Epithelial cell of esophagus (primary cell): ENCODE measurements around the gene SRGAP3.
A peak's percentile ranks its signal among the peaks of the same experiment; 100 is the strongest.
"Not testable (repeated sequence)": the region's sequence is repeated elsewhere in the genome, so short reads cannot be mapped to it uniquely, and the experiment has no call there.

Source experiments
- DNase-seq: peaks from one replicate; pipeline ENCODE4 v3.0.0; 2010; ENCODE audit warnings: low read depth
- H3K4me3 ChIP-seq: 2 replicates; pipeline ENCODE4 v1.5.1; 2011; ENCODE audit warnings: mild to moderate bottlenecking, low read length, control low read depth
- CTCF ChIP-seq: IDR thresholded peaks from 2 replicates; pipeline ENCODE4 v1.5.1; 2011; ENCODE audit warnings: low read depth, mild to moderate bottlenecking, low read length, control low read depth, inconsistent platforms; ENCODE audit not compliant: insufficient read depth; ENCODE audit errors: missing control alignments

Gene SRGAP3

GRCh38 chr3:9249273-9250192 lies at the start of gene SRGAP3:
Gene SRGAP3, minus strand, starts transcription at chr3:9249646. Its CDS starts 695 bp downstream, at chr3:9248951.
- peak; percentile 96 for DNase-seq
- TF ChIP-seq CTCF: peak; percentile 61
- peak within 1 kb of the TSS; percentile 90 for H3K4me3 ChIP-seq

DNA sequence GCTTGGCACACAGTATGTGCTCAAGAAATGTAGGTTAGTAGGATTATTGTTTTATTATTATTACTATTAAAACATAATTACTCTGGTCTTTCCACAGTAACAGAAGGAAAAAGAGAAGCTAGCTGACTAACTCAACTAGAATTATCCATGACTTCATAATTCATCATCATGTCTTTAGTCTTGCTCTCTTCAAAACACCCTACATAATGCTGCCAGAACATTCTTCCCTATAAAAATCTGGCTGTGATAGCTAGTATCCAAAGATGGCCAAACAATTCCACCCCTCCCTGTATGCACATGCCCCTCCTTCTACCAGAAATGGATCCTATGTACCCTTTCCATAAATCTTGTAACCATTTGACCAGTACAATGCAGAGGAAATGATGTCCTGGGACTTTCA lies 48.8 kb upstream of the SRGAP3 start:
- no peak for TF ChIP-seq CTCF
- no peak overlapping the region for H3K4me3 ChIP-seq
- DNase-seq: peak; percentile 65

DNA sequence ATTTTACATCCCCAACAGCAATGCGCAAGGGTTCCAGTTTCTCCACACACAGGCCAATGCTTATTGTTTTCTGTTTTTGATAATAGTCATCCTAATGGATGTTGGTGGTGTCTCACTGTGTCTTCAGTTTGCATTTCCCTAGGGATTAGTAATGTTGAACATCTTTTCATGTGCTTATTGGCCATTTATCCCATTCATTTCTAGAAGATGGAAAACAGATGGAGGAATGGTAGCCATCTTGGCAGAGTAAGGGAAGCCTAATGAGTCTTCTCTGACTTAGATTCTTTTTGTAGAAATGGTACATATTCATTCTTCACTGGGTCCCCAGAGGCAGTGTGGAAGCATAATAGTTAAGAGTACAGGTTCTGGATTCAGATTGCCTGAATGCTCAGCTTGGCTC lies 46.8 kb upstream of the SRGAP3 start:
- TF ChIP-seq CTCF: no peak
- no peak for DNase-seq
- H3K4me3 ChIP-seq: no peak overlapping the region

- H3K4me3 ChIP-seq: no peak overlapping the region
- no peak for DNase-seq
- no peak for TF ChIP-seq CTCF
Observed at GRCh38 chr3:9295007-9295406, 45.6 kb upstream of the SRGAP3 start.

DNA sequence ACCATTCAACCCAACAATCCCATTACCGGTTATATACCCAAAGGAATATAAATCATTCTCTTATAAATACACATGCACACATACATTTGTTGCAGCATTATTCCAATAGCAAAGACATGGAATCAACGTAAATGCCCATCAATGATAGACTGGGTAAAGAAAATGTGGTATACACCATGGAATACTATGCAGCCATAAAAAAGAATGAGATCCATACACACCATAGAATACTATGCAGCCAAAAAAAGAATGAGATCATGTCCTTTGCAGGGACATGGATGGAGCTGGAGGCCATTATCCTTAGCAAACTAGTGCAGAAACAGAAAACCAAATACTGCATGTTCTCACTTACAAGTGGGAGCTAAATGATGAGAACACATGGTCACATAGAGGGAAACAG lies 44.5 kb upstream of the SRGAP3 start:
- not testable (repeated sequence) for H3K4me3 ChIP-seq

GRCh38 chr3:9293076-9293475 lies 43.6 kb upstream of the SRGAP3 start:
- no peak for TF ChIP-seq CTCF

More for the DNA sequence above, 44.5 kb upstream of the SRGAP3 start:
- not testable (repeated sequence) for DNase-seq

GRCh38 chr3:9292516-9292915 lies 43.1 kb upstream of the SRGAP3 start:
- no peak for TF ChIP-seq CTCF
- no peak overlapping the region for H3K4me3 ChIP-seq
- DNase-seq: no peak

More at GRCh38 chr3:9293076-9293475, 43.6 kb upstream of the SRGAP3 start:
- DNase-seq: no peak
- no peak overlapping the region for H3K4me3 ChIP-seq
